Hematopoietic multipotent progenitor cell (in vitro differentiated cells): ENCODE data around the gene SPATA6L. TPM values are rescaled to one million over a fixed set of nuclear protein-coding genes. Genes with fewer than 3 reads are reported as not detected.

Source experiments
- DNase-seq, 3 donors: peaks; one replicate each; pipeline ENCODE4 v3.0.0-alpha.2; 2011 to 2015; ENCODE audit warnings: low read depth in 2 of 3, low spot score in 2 of 3
- total RNA-seq: library from RNA; depleted of rRNA; stranded (reverse); fragments of >200 nt; gene quantifications from one replicate; pipeline ENCODE4 v1.2.3, GENCODE V29; 2012

The SPATA6L gene
- total RNA-seq, 1 donor: not detected

- no peak for DNase-seq
Observed at GRCh38 chr9:4590430-4591122, 75.7 kb downstream of the SPATA6L start.

GRCh38 chr9:4588721-4589120 is 77.6 kb downstream of the SPATA6L start:
- no peak for DNase-seq

GRCh38 chr9:4585135-4585534 is 81.1 kb downstream of the SPATA6L start:
- DNase-seq: no peak

DNA sequence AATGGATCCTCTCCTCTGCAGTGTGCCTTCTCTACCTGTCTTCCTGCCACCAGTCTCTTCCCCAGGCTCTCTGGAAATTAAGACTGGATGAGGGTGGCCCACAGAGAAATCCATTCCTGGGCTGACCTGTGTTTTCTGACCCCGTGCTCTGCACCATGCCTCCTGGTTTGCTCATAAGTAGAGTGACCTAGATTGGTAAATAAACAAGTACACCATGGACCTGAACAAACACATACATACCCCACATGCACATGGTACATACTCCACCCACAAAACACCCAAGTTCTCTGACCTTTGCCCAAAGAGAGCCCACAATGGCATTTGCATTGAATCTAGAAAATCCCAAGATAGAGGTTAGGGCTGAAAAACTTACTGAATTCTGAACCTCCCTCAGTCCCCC is 81.6 kb downstream of the SPATA6L start:
- no peak for DNase-seq

DNA sequence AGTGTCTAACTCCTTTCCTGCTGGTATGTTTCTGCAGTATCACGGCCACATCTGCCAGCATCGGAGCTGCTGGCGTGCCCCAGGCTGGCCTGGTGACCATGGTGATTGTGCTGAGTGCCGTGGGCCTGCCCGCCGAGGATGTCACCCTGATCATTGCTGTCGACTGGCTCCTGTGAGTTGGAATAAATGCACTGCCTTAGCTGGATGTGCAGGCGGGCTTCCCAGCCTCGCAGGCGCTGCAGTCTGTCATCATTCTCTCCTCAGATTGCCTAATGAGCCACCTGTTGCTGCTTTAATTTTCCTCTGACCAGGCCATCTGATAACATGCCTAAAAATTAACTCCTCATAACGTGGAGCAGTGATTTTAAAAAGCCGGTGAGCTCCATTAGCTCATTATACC is 83.3 kb downstream of the SPATA6L start:
- no peak for DNase-seq

- no peak for DNase-seq
Observed at GRCh38 chr9:4581861-4582565, 84.3 kb downstream of the SPATA6L start.

GRCh38 chr9:4581035-4581760 is 85.1 kb downstream of the SPATA6L start:
- DNase-seq: no peak

DNA sequence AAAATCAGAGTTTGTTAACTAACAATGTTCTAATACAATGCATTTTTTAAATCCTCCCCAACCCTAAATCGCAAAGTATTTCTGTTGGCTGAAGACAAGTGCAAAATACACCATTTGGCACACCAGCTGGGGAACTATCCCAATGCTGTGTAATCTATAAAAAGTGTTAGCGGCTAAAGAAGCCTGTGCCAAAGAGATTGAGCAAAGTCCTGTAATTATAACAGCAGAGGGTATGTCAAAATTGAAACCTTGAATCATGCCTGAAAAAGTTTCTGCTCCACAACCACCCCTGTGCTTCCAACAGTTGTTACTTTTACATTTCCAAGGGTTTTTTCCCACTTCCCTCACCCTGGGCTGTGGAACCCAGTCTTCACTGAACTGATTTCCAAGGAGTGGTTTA is 87.3 kb downstream of the SPATA6L start:
- DNase-seq: no peak

GRCh38 chr9:4576448-4576847 is 89.8 kb downstream of the SPATA6L start:
- no peak for DNase-seq

- DNase-seq: no peak
Observed at GRCh38 chr9:4575997-4576396, 90.3 kb downstream of the SPATA6L start.

GRCh38 chr9:4574657-4575243 is 91.5 kb downstream of the SPATA6L start:
- DNase-seq: no peak

DNA sequence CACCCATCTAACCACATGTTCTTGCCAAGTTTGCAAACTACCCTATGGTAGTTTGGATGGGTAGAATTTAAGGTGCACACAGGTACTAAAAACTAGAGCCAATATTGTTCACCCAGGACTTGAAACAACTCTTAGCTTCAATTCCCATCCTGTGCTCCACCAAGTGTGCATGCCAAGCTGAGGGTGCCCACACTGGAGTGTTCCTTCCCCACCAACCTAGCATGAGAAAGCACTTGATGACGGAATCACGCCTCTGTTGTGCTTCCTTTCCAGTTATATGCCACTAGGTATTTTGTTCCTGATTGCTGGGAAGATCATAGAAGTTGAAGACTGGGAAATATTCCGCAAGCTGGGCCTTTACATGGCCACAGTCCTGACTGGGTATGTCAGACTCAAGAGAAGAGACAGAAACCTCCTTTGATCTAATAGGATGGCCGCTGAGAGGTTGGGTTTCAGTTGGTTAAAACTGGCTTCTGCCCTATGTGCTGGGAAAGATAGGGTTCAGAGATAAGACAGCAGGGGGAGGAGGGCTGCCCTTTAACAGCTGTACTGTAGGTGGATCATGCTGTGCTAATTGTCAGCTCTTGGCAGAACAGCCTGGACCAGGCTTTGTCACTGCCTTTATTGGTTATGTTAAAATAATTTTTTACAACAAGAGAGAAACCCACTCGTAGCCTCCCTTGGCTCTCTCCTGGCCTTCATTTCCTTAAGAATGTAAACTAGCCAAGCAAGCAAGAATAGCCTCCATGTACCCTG is 92.5 kb downstream of the SPATA6L start:
- DNase-seq: no peak

GRCh38 chr9:4573176-4573575 is 93.1 kb downstream of the SPATA6L start:
- no peak for DNase-seq

DNA sequence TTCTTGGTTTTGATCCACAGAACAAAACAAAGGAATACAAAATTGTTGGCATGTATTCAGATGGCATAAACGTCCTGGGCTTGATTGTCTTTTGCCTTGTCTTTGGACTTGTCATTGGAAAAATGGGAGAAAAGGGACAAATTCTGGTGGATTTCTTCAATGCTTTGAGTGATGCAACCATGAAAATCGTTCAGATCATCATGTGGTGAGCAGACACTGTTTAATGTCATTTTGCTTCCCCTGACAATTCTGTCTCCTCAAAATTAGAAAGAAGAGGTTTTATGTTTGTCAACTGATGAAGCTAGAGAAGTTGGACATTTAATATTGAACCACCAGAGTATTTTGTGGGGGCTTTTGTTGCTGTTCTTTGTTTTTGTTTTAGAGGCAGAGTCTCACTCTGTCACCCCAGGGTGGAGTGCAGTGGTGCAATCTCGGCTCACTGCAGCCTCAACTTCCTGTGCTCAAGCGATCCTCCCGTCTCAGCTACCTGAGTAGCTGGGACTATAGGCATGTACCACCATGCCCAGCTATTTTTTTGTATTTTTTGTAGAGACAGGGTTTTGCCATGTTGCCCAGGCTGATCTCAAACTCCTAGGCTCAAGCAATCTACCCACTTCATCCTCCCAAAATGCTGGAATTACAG is 94.0 kb downstream of the SPATA6L start:
- DNase-seq: no peak

GRCh38 chr9:4569101-4569500 is 97.2 kb downstream of the SPATA6L start:
- no peak for DNase-seq

DNA sequence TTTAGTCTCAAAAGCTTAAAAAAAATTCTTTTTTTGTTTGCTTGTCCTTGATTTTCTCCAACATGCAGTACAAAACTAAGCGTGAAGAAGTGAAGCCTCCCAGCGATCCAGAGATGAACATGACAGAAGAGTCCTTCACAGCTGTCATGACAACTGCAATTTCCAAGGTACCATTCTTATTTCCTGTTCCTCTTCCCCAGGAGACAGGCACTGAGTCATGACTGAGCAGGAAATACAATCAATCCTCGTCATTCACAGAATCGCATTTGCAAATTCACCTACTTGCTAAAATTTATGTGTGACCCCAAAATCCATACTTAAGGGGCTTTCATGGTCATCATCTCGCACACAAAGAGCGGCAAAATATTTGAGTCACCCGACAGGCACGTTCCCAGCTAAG is 98.7 kb downstream of the SPATA6L start:
- no peak for DNase-seq

- no peak for DNase-seq
Observed at GRCh38 chr9:4566806-4567205, 99.5 kb downstream of the SPATA6L start.

- peak in 2 of 3 donors; percentile 37 to 90 for DNase-seq
Observed at GRCh38 chr9:4563105-4563504, 103.2 kb downstream of the SPATA6L start.

GRCh38 chr9:4559261-4560182 is 106.8 kb downstream of the SPATA6L start:
- DNase-seq: no peak
